Uterus (tissue), 2 donors: ENCODE measurements around the gene AK5.

Experiments used
- POLR2A ChIP-seq, 2 donors: fragments of 450-650 bp; IDR thresholded peaks; one replicate each; pipeline ENCODE4 v1.6.1; 2016; ENCODE audit warnings: antibody characterized with exemption in 2 of 2, mild to moderate bottlenecking in 1 of 2, moderate library complexity in 1 of 2
- TF ChIP-seq, protein P1 (sequence below), 4 experiments: fragments of 200-600 bp in 2 of 4; fragments of 450-650 bp in 2 of 4; sonication (generic) in 2 of 4; IDR thresholded peaks; one replicate each; pipeline ENCODE4 v1.5.1; 2016 to 2019; ENCODE audit warnings: antibody characterized with exemption in 4 of 4, mild to moderate bottlenecking in 2 of 4, moderate library complexity in 1 of 4

DNA sequence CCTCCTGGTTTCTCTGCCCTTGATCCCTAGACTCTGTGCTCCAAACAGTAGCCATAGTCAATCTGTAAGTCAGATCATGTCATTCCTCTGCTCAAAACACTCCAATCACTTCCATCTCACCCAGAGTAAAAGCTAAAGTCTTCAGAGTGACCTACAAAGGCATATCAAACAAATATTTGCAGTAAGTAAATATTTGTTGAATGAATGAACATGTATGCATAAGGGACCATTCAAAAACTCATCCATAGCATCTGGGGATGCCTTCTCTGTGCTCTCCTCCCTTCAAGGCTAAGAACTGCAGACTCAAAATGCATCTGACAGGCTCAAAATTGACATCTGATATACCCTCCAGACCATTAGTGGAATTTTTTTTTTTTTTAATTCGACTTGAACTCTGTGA is 18.1 kb upstream of the AK5 start:
- TF ChIP-seq, protein P1, sequence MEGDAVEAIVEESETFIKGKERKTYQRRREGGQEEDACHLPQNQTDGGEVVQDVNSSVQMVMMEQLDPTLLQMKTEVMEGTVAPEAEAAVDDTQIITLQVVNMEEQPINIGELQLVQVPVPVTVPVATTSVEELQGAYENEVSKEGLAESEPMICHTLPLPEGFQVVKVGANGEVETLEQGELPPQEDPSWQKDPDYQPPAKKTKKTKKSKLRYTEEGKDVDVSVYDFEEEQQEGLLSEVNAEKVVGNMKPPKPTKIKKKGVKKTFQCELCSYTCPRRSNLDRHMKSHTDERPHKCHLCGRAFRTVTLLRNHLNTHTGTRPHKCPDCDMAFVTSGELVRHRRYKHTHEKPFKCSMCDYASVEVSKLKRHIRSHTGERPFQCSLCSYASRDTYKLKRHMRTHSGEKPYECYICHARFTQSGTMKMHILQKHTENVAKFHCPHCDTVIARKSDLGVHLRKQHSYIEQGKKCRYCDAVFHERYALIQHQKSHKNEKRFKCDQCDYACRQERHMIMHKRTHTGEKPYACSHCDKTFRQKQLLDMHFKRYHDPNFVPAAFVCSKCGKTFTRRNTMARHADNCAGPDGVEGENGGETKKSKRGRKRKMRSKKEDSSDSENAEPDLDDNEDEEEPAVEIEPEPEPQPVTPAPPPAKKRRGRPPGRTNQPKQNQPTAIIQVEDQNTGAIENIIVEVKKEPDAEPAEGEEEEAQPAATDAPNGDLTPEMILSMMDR (IDR thresholded peaks at IDR 0.05): no peak
- no peak for TF ChIP-seq POLR2A (IDR thresholded peaks at IDR 0.05)
